WTC11 (cell line): ENCODE measurements around the gene RUNX1.

Source experiments
- ATF3 ChIP-seq: sonication (generic); formaldehyde crosslinking; conservative IDR thresholded peaks from 2 replicates; pipeline ENCODE4 v1.8.1; 2022; ENCODE audit warnings: mild to moderate bottlenecking, missing genetic modification reagents
- KAT7 ChIP-seq: sonication (generic); formaldehyde crosslinking; IDR thresholded peaks from 2 replicates; pipeline ENCODE4 v1.8.1; 2023; ENCODE audit warnings: missing genetic modification reagents, mild to moderate bottlenecking, borderline replicate concordance
- MAX ChIP-seq: sonication (generic); formaldehyde crosslinking; IDR thresholded peaks from 2 replicates; pipeline ENCODE4 v1.8.0; 2022; ENCODE audit warnings: mild to moderate bottlenecking, missing genetic modification reagents
- ZNF121 ChIP-seq: sonication (generic); formaldehyde crosslinking; IDR thresholded peaks from 2 replicates; pipeline ENCODE4 v1.8.0; 2023; ENCODE audit warnings: missing genetic modification reagents
- TF ChIP-seq, protein P1 (sequence below): sonication (generic); formaldehyde crosslinking; IDR thresholded peaks from 2 replicates; pipeline ENCODE4 v1.8.0; 2022; ENCODE audit warnings: mild to moderate bottlenecking, missing genetic modification reagents
- TF ChIP-seq, protein P2 (sequence below): sonication (generic); formaldehyde crosslinking; IDR thresholded peaks from 2 replicates; pipeline ENCODE4 v1.8.1; 2022; ENCODE audit warnings: low read depth, missing genetic modification reagents, borderline replicate concordance
- TF ChIP-seq, protein P3 (sequence below): fragments of 200-600 bp; IDR thresholded peaks from 2 replicates; pipeline ENCODE4 v1.8.0; 2022; ENCODE audit warnings: antibody characterized with exemption

GRCh38 chr21:34956416-34957316, 92.4 kb downstream of the RUNX1 start:
- TF ChIP-seq, protein P1, sequence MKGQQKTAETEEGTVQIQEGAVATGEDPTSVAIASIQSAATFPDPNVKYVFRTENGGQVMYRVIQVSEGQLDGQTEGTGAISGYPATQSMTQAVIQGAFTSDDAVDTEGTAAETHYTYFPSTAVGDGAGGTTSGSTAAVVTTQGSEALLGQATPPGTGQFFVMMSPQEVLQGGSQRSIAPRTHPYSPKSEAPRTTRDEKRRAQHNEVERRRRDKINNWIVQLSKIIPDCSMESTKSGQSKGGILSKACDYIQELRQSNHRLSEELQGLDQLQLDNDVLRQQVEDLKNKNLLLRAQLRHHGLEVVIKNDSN (CRISPR knock-in tag): no peak
- TF ChIP-seq, protein P2, sequence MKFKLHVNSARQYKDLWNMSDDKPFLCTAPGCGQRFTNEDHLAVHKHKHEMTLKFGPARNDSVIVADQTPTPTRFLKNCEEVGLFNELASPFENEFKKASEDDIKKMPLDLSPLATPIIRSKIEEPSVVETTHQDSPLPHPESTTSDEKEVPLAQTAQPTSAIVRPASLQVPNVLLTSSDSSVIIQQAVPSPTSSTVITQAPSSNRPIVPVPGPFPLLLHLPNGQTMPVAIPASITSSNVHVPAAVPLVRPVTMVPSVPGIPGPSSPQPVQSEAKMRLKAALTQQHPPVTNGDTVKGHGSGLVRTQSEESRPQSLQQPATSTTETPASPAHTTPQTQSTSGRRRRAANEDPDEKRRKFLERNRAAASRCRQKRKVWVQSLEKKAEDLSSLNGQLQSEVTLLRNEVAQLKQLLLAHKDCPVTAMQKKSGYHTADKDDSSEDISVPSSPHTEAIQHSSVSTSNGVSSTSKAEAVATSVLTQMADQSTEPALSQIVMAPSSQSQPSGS: no peak
- TF ChIP-seq KAT7 (CRISPR knock-in tag): no peak
- TF ChIP-seq, protein P3, sequence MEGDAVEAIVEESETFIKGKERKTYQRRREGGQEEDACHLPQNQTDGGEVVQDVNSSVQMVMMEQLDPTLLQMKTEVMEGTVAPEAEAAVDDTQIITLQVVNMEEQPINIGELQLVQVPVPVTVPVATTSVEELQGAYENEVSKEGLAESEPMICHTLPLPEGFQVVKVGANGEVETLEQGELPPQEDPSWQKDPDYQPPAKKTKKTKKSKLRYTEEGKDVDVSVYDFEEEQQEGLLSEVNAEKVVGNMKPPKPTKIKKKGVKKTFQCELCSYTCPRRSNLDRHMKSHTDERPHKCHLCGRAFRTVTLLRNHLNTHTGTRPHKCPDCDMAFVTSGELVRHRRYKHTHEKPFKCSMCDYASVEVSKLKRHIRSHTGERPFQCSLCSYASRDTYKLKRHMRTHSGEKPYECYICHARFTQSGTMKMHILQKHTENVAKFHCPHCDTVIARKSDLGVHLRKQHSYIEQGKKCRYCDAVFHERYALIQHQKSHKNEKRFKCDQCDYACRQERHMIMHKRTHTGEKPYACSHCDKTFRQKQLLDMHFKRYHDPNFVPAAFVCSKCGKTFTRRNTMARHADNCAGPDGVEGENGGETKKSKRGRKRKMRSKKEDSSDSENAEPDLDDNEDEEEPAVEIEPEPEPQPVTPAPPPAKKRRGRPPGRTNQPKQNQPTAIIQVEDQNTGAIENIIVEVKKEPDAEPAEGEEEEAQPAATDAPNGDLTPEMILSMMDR: no peak
- TF ChIP-seq ZNF121 (CRISPR knock-in tag): no peak
- TF ChIP-seq MAX (CRISPR knock-in tag): no peak
- no peak for TF ChIP-seq ATF3 (CRISPR knock-in tag)
